ENCODE measurements around the gene RAB3C. TPM values are rescaled to one million over a fixed set of nuclear protein-coding genes. Genes with fewer than 3 reads are reported as not detected.

RAB3C gene
- total RNA-seq, 1 donor from 2014 or later = 3.8 TPM

GRCh38 chr5:58902305-58902704, 319.4 kb downstream of the RAB3C start:
- peaks cover 11% of the 10 kb centered on the region for H3K4me1 Mint-ChIP-seq
- H3K36me3 Mint-ChIP-seq = no peaks in the 10 kb centered on the region
- H2AFZ ChIP-seq (replicated peaks) = no peak overlapping the region
- H3K27ac Mint-ChIP-seq = peak overlapping the region; percentile 15
- no peak overlapping the region for H3K4me3 ChIP-seq
- TF ChIP-seq EZH2phosphoT487 (IDR thresholded peaks at IDR 0.05) = no peak
- TF ChIP-seq CTCF (IDR thresholded peaks at IDR 0.05) = no peak
- no peak for TF ChIP-seq EZH2 (IDR thresholded peaks at IDR 0.05)
- no peak overlapping the region for H3K27ac ChIP-seq
- H3K27me3 ChIP-seq = no peaks in the 10 kb centered on the region
- H3K36me3 ChIP-seq = no peaks in the 10 kb centered on the region
- H3K4me2 ChIP-seq = no peak overlapping the region
- DNase-seq (ENCODE audit: low spot score) = no peak
- H3K4me1 ChIP-seq = peaks cover 12% of the 10 kb centered on the region
- H3K9me3 ChIP-seq (ENCODE audit: low read depth) = no peaks in the 10 kb centered on the region
- peaks cover 11% of the 10 kb centered on the region for H3F3A ChIP-seq (ENCODE audit: low read depth)
- H3K9me3 Mint-ChIP-seq = no peaks in the 10 kb centered on the region
- H3K79me2 ChIP-seq (ENCODE audit: low read depth) = no peaks in the 10 kb centered on the region
- H3K27me3 Mint-ChIP-seq (ENCODE audit: insufficient read depth, low read depth) = no peaks in the 10 kb centered on the region
- H3K4me3 Mint-ChIP-seq = no peak overlapping the region
- H3K9ac ChIP-seq = no peak overlapping the region
- no peaks in the 10 kb centered on the region for H4K20me1 ChIP-seq (ENCODE audit: low read depth)

- Histone ChIP-seq H3K4me1 (peaks cover 12% of the 10 kb centered on the region), H3K79me2 (ENCODE audit: low read depth) (no peaks in the 10 kb centered on the region), H3K36me3 (no peaks in the 10 kb centered on the region), H3K4me2 (no peak overlapping the region), H2AFZ (replicated peaks) (no peak overlapping the region), H4K20me1 (ENCODE audit: low read depth) (no peaks in the 10 kb centered on the region), H3K4me3 (no peak overlapping the region), H3K9ac (no peak overlapping the region), H3K27ac (no peak overlapping the region), H3K9me3 (ENCODE audit: low read depth) (no peaks in the 10 kb centered on the region), H3K27me3 (no peaks in the 10 kb centered on the region), H3F3A (ENCODE audit: low read depth) (peaks cover 11% of the 10 kb centered on the region)
- Mint-ChIP-seq H3K36me3 (no peaks in the 10 kb centered on the region), H3K4me3 (no peak overlapping the region), H3K4me1 (peaks cover 8% of the 10 kb centered on the region), H3K27ac (no peak overlapping the region), H3K27me3 (ENCODE audit: insufficient read depth, low read depth) (no peaks in the 10 kb centered on the region), H3K9me3 (no peaks in the 10 kb centered on the region)
- TF ChIP-seq CTCF (IDR thresholded peaks at IDR 0.05) (no peak), EZH2 (IDR thresholded peaks at IDR 0.05) (no peak), EZH2phosphoT487 (IDR thresholded peaks at IDR 0.05) (no peak)
- no peak for DNase-seq (ENCODE audit: low spot score)
Observed at GRCh38 chr5:58902765-58903164, 319.9 kb downstream of the RAB3C start.

DNA sequence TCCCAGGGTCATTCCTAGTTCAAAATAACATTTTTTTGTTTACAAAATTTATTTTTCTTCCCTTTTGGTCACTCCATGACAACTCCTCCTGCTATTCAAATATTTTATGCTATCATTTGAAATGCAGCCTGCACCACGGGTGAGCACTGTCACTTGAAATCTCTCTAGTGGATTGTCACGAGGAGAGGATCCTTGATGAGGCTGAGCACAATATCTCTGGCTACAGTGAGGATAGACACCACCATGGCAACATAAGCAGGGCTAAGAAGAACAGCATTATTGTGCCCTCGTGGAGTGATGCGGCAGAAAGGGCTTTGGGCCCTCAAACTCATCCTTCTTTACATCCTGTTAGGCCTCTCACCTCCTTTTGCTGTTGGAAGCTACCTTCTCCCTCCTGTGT, 321.9 kb downstream of the RAB3C start:
- Histone ChIP-seq H3K9me3 (ENCODE audit: low read depth) (no peaks in the 10 kb centered on the region), H3K27ac (no peak overlapping the region), H3K27me3 (no peaks in the 10 kb centered on the region), H2AFZ (replicated peaks) (no peak overlapping the region), H3K79me2 (ENCODE audit: low read depth) (no peaks in the 10 kb centered on the region), H3F3A (ENCODE audit: low read depth) (no peaks in the 10 kb centered on the region), H3K4me3 (no peak overlapping the region), H4K20me1 (ENCODE audit: low read depth) (no peaks in the 10 kb centered on the region), H3K9ac (no peak overlapping the region), H3K36me3 (no peaks in the 10 kb centered on the region), H3K4me1 (no peaks in the 10 kb centered on the region), H3K4me2 (no peak overlapping the region)
- TF ChIP-seq CTCF (IDR thresholded peaks at IDR 0.05) (no peak), EZH2 (IDR thresholded peaks at IDR 0.05) (no peak), EZH2phosphoT487 (IDR thresholded peaks at IDR 0.05) (no peak)
- Mint-ChIP-seq H3K4me3 (no peak overlapping the region), H3K9me3 (no peaks in the 10 kb centered on the region), H3K27ac (no peak overlapping the region), H3K27me3 (ENCODE audit: insufficient read depth, low read depth) (no peaks in the 10 kb centered on the region), H3K36me3 (no peaks in the 10 kb centered on the region), H3K4me1 (no peaks in the 10 kb centered on the region)
- no peak for DNase-seq (ENCODE audit: low spot score)

Measured in neural progenitor cell (in vitro differentiated cells).